ENCODE results near the gene MIEN1. TPM values are rescaled to one million over a fixed set of nuclear protein-coding genes. Genes with fewer than 3 reads are reported as not detected.

Gene MIEN1
- total and polyA plus RNA-seq, 2 of the 13 experiments (the other 11 are each of a cell fraction or from before 2014, with no cell fraction given), result 40.6 to 56.6 TPM

DNA sequence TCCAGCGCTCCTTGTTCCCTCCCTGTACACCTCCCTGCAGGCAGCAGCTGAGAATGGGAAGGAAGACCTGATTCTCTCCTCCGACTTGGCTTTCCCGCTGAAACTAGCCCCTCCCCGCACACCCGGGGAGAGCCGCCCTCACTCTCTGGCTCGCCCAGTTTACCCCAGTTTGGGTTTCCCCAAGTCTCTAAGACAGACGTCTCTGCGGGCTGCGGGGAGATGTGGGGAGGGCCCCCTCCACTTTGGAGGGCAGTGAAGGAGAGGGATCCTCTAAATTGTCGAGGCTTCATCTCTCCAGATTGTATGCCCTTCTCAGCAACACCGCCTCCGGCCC lies 8.2 kb upstream of the MIEN1 start (continued):
- TF ChIP-seq ZNF597 (CRISPR knock-in tag; IDR thresholded peaks at IDR 0.05), result no peak
- TF ChIP-seq, protein P1, sequence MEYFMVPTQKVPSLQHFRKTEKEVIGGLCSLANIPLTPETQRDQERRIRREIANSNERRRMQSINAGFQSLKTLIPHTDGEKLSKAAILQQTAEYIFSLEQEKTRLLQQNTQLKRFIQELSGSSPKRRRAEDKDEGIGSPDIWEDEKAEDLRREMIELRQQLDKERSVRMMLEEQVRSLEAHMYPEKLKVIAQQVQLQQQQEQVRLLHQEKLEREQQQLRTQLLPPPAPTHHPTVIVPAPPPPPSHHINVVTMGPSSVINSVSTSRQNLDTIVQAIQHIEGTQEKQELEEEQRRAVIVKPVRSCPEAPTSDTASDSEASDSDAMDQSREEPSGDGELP (IDR thresholded peaks at IDR 0.05; ENCODE audit: borderline replicate concordance, low read depth), result no peak
- no peak for TF ChIP-seq ZNF503 (CRISPR knock-in tag; IDR thresholded peaks at IDR 0.05)
- no peak for TF ChIP-seq ZNF292 (CRISPR knock-in tag; IDR thresholded peaks at IDR 0.05; ENCODE audit: borderline replicate concordance, low read depth)
- no peak for TF ChIP-seq ARID5B (CRISPR knock-in tag; IDR thresholded peaks at IDR 0.05)
- TF ChIP-seq ZKSCAN8 (CRISPR knock-in tag; IDR thresholded peaks at IDR 0.05; ENCODE audit: borderline replicate concordance), result no peak
- TF ChIP-seq, protein P2, sequence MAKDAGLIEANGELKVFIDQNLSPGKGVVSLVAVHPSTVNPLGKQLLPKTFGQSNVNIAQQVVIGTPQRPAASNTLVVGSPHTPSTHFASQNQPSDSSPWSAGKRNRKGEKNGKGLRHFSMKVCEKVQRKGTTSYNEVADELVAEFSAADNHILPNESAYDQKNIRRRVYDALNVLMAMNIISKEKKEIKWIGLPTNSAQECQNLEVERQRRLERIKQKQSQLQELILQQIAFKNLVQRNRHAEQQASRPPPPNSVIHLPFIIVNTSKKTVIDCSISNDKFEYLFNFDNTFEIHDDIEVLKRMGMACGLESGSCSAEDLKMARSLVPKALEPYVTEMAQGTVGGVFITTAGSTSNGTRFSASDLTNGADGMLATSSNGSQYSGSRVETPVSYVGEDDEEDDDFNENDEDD (CRISPR knock-in tag; IDR thresholded peaks at IDR 0.05; ENCODE audit: borderline replicate concordance), result no peak
- no peak for TF ChIP-seq SMAD3 (CRISPR knock-in tag; IDR thresholded peaks at IDR 0.05)
- no peak for TF ChIP-seq SMAD9 (CRISPR knock-in tag; IDR thresholded peaks at IDR 0.05)
- TF ChIP-seq ZNF446 (CRISPR knock-in tag; IDR thresholded peaks at IDR 0.05), result peak; percentile 54; the same call in 1 of the 2 replicates
- no peak for TF ChIP-seq AKAP8 (CRISPR knock-in tag; IDR thresholded peaks at IDR 0.05)
- no peak for TF ChIP-seq ISX (CRISPR knock-in tag; conservative IDR thresholded peaks at IDR 0.05)
- no peak for TF ChIP-seq HOXA5 (CRISPR knock-in tag; IDR thresholded peaks at IDR 0.05)
- TF ChIP-seq POLR2A (IDR thresholded peaks at IDR 0.05; ENCODE audit: insufficient read depth in 1 of 2, low read depth in 2 of 2, low read length in 2 of 2), result 0 out of 4 replicates have a peak, but pooled peaks of 1 of the 2 experiments have one; percentile 31
- no peak for TF ChIP-seq ZNF75D (CRISPR knock-in tag; IDR thresholded peaks at IDR 0.05; ENCODE audit: borderline replicate concordance)
- TF ChIP-seq, protein P3, sequence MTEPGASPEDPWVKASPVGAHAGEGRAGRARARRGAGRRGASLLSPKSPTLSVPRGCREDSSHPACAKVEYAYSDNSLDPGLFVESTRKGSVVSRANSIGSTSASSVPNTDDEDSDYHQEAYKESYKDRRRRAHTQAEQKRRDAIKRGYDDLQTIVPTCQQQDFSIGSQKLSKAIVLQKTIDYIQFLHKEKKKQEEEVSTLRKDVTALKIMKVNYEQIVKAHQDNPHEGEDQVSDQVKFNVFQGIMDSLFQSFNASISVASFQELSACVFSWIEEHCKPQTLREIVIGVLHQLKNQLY (CRISPR knock-in tag; IDR thresholded peaks at IDR 0.05), result no peak
- TF ChIP-seq ZSCAN31 (CRISPR knock-in tag; IDR thresholded peaks at IDR 0.05; ENCODE audit: low read depth), result no peak
- TF ChIP-seq MED13 (CRISPR knock-in tag; IDR thresholded peaks at IDR 0.05), result no peak
- TF ChIP-seq ASH2L (IDR thresholded peaks at IDR 0.05; ENCODE audit: insufficient read length, low read depth, low read length), result no peak
- no peak for TF ChIP-seq U2AF1 (optimal IDR thresholded peaks at IDR 0.05; ENCODE audit: low read depth, low read length)
- no peak for TF ChIP-seq MTF1 (CRISPR knock-in tag; IDR thresholded peaks at IDR 0.05)
- TF ChIP-seq ZNF816 (CRISPR knock-in tag; IDR thresholded peaks at IDR 0.05; ENCODE audit: borderline replicate concordance), result peak; percentile 1; the same call in 1 of the 2 replicates
- no peak for TF ChIP-seq GATA4 (IDR thresholded peaks at IDR 0.05; ENCODE audit: borderline replicate concordance, low read depth)

Data from HepG2 (cell line).